MV-4-11 (cell line): Measurements from ENCODE around the gene STX7.
"Not testable (repeated sequence)": the region's sequence is repeated elsewhere in the genome, so short reads cannot be mapped to it uniquely, and the experiment has no call there.

Experiments
- DNase-seq: peaks from one replicate; lab custom pipeline; 2025; lab: John Stamatoyannopoulos, UW

STX7 gene

GRCh38 chr6:132512638-132513632 is at the start of gene STX7:
STX7 (minus strand) TSS chr6:132513116; CDS start chr6:132503530, 9,586 bp downstream.
- DNase-seq, result peak; percentile 82

GRCh38 chr6:132560087-132560486 is 47.2 kb upstream of the STX7 start:
- not testable (repeated sequence) for DNase-seq

- no peak for DNase-seq
Observed at GRCh38 chr6:132552372-132552771, 39.5 kb upstream of the STX7 start, which contains the start of gene TAAR8. TAAR8 (plus strand) TSS chr6:132552672; CDS start chr6:132552693, 21 bp downstream.

- DNase-seq, result no peak
Observed at GRCh38 chr6:132551214-132551613, 38.3 kb upstream of the STX7 start.

- DNase-seq, result no peak
Observed at GRCh38 chr6:132548746-132549463, 36.0 kb upstream of the STX7 start.

GRCh38 chr6:132544826-132545225 is 31.9 kb upstream of the STX7 start:
- DNase-seq, result no peak

- DNase-seq, result no peak
Observed at GRCh38 chr6:132537977-132538376, 25.1 kb upstream of the STX7 start, which contains the start of gene TAAR9. TAAR9 (plus strand) TSS chr6:132538277; CDS start chr6:132538290, 13 bp downstream.

GRCh38 chr6:132537145-132537544 is 24.2 kb upstream of the STX7 start:
- DNase-seq, result no peak

GRCh38 chr6:132534546-132534945 is 21.6 kb upstream of the STX7 start:
- not testable (repeated sequence) for DNase-seq

- peak; percentile 32 for DNase-seq
Observed at GRCh38 chr6:132530293-132530974, 17.5 kb upstream of the STX7 start.

- no peak for DNase-seq
Observed at GRCh38 chr6:132527791-132528190, 14.9 kb upstream of the STX7 start.

GRCh38 chr6:132526461-132526860 is 13.5 kb upstream of the STX7 start:
- no peak for DNase-seq

- DNase-seq, result no peak
Observed at GRCh38 chr6:132525866-132526265, 12.9 kb upstream of the STX7 start.

GRCh38 chr6:132524646-132525045 is 11.7 kb upstream of the STX7 start:
- DNase-seq, result no peak

GRCh38 chr6:132520953-132521352 is 8.0 kb upstream of the STX7 start:
- no peak for DNase-seq

GRCh38 chr6:132515386-132515785 is 2.5 kb upstream of the STX7 start:
- DNase-seq, result no peak

GRCh38 chr6:132513831-132514545 is 1.1 kb upstream of the STX7 start:
- DNase-seq, result peak; percentile 70

- DNase-seq, result peak; percentile 92
Observed at GRCh38 chr6:132512342-132512637, 626 bp downstream of the STX7 start.

GRCh38 chr6:132511831-132512220 is 1.1 kb downstream of the STX7 start:
- DNase-seq, result no peak

- DNase-seq, result peak; percentile 5
Observed at GRCh38 chr6:132511210-132511830, 1.6 kb downstream of the STX7 start.
